ENCODE measurements around the gene HDAC9.

Gene HDAC9

DNA sequence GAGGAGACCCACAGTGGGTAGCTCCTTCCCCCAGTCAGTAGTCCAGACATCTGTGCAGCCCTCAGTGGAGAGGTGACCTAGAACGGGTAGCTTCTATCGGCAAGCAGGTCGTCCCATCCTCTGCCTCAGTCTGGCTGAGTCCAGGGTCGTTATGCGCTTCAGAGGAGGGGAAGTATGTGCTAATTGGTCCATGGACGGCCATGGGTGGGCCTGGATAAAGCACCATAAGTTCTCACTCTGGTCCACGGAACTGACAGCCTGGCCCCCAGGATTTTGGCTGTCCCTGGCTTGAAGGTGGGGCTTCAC is 78.6 kb downstream of the HDAC9 start:
- Histone ChIP-seq H3K9me2 (replicated peaks; ENCODE audit: insufficient read depth, low read length) (no peaks in the 10 kb centered on the region), H3K4me2 (ENCODE audit: low read depth, low read length, poor library complexity, severe bottlenecking) (no peak overlapping the region), H3K27ac (ENCODE audit: low read depth, low read length) (no peak overlapping the region), H3K9ac (ENCODE audit: low read length) (no peak overlapping the region), H3K27me3 (ENCODE audit: low read length) (no peaks in the 10 kb centered on the region), H3K9me3 (ENCODE audit: insufficient read depth, low read length) (no peaks in the 10 kb centered on the region), H4K20me1 (ENCODE audit: low read depth, low read length) (no peaks in the 10 kb centered on the region), H3K79me2 (ENCODE audit: insufficient read depth, low read length) (no peaks in the 10 kb centered on the region), H3K36me3 (ENCODE audit: low read length) (no peaks in the 10 kb centered on the region), H3F3A (ENCODE audit: insufficient read depth) (no peaks in the 10 kb centered on the region), H3K4me3 (ENCODE audit: insufficient read depth, low read length, poor library complexity, severe bottlenecking) (no peak overlapping the region), H2AFZ (ENCODE audit: low read depth, low read length, severe bottlenecking) (no peak overlapping the region)
- TF ChIP-seq, protein P1, sequence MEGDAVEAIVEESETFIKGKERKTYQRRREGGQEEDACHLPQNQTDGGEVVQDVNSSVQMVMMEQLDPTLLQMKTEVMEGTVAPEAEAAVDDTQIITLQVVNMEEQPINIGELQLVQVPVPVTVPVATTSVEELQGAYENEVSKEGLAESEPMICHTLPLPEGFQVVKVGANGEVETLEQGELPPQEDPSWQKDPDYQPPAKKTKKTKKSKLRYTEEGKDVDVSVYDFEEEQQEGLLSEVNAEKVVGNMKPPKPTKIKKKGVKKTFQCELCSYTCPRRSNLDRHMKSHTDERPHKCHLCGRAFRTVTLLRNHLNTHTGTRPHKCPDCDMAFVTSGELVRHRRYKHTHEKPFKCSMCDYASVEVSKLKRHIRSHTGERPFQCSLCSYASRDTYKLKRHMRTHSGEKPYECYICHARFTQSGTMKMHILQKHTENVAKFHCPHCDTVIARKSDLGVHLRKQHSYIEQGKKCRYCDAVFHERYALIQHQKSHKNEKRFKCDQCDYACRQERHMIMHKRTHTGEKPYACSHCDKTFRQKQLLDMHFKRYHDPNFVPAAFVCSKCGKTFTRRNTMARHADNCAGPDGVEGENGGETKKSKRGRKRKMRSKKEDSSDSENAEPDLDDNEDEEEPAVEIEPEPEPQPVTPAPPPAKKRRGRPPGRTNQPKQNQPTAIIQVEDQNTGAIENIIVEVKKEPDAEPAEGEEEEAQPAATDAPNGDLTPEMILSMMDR (IDR thresholded peaks at IDR 0.05; ENCODE audit: insufficient read depth, low read length, poor library complexity, severe bottlenecking): no peak

DNA sequence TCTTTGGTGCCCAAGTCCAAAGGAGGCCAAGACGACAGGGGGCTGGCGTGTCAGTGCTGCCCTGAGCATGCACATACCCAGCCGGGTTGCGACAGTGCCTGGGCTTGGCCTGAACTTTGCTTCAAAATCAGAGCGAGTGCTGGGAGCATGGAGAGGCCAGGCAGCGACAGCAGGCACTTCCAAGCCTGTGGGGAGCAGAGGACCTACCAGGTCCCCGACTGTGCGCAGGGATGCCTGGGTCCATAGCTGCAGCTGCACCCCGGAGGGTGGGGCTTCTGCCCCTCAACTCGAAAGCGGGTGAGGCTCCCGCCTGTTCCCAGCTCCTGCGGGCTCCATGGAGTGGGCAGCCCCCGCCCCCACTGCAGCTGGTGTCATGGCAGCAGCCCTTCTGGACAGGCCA is 79.1 kb downstream of the HDAC9 start:
- Histone ChIP-seq H3K9me2 (replicated peaks; ENCODE audit: insufficient read depth, low read length) (no peaks in the 10 kb centered on the region), H4K20me1 (ENCODE audit: low read depth, low read length) (no peaks in the 10 kb centered on the region), H3K36me3 (ENCODE audit: low read length) (no peaks in the 10 kb centered on the region), H3F3A (ENCODE audit: insufficient read depth) (no peaks in the 10 kb centered on the region), H3K4me3 (ENCODE audit: insufficient read depth, low read length, poor library complexity, severe bottlenecking) (no peak overlapping the region), H3K27me3 (ENCODE audit: low read length) (no peaks in the 10 kb centered on the region), H3K27ac (ENCODE audit: low read depth, low read length) (no peak overlapping the region), H3K4me2 (ENCODE audit: low read depth, low read length, poor library complexity, severe bottlenecking) (no peak overlapping the region), H2AFZ (ENCODE audit: low read depth, low read length, severe bottlenecking) (no peak overlapping the region), H3K9ac (ENCODE audit: low read length) (no peak overlapping the region), H3K9me3 (ENCODE audit: insufficient read depth, low read length) (no peaks in the 10 kb centered on the region), H3K79me2 (ENCODE audit: insufficient read depth, low read length) (no peaks in the 10 kb centered on the region)
- TF ChIP-seq, protein P1 (IDR thresholded peaks at IDR 0.05; ENCODE audit: insufficient read depth, low read length, poor library complexity, severe bottlenecking): no peak
- TF ChIP-seq EZH2phosphoT487 (conservative IDR thresholded peaks at IDR 0.05; ENCODE audit: low read length): no peak

DNA sequence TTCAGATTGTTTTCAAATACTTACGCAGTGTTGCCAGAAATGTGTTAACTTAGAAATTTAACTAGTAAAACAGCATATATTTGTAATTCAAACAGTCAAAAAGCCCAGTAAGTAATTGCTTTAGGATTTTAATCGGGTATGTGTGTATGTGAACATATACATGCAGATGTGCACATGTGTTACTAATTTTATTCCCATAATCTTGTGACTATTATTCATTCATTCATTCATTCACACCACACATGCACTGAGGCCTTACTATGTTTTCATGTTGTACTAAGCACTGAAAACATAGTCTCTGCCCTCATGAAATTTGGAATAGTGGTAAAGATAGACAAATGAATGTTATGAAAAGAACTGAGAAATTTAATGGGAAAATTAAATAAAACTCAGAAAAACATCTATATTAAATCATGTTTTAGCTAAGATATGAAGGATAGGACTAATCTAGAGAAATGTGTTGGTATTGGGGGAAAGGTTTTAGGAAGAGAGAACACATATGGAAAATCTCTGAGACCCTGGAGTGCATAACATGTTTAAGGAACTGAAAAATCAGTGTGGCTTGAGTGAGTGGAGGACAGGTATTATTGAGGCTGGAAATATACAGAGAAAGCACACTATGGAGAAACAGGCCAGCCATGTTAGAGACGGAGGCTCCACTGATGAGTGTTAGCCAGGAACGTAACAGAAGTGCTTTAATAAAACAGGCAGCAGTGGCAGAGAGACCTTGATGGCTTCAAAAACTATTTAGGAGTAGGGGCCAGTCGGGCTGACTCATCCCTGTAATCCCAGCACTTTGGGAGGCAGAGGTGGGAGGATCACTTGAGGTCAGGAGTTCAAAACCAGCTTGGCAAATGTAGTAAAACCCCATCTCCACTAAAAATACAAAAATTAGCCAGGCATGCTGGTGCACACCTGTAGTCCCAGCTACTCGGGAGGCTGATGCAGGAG is 80.3 kb downstream of the HDAC9 start:
- Histone ChIP-seq H3K4me3 (ENCODE audit: insufficient read depth, low read length, poor library complexity, severe bottlenecking) (no peak overlapping the region), H2AFZ (ENCODE audit: low read depth, low read length, severe bottlenecking) (no peak overlapping the region), H3F3A (ENCODE audit: insufficient read depth) (no peaks in the 10 kb centered on the region), H3K4me2 (ENCODE audit: low read depth, low read length, poor library complexity, severe bottlenecking) (no peak overlapping the region), H3K27ac (ENCODE audit: low read depth, low read length) (no peak overlapping the region), H3K36me3 (ENCODE audit: low read length) (no peaks in the 10 kb centered on the region), H3K9me3 (ENCODE audit: insufficient read depth, low read length) (no peaks in the 10 kb centered on the region), H3K9ac (ENCODE audit: low read length) (no peak overlapping the region), H4K20me1 (ENCODE audit: low read depth, low read length) (no peaks in the 10 kb centered on the region), H3K27me3 (ENCODE audit: low read length) (no peaks in the 10 kb centered on the region), H3K9me2 (replicated peaks; ENCODE audit: insufficient read depth, low read length) (no peaks in the 10 kb centered on the region), H3K79me2 (ENCODE audit: insufficient read depth, low read length) (no peaks in the 10 kb centered on the region)
- TF ChIP-seq, protein P1 (IDR thresholded peaks at IDR 0.05; ENCODE audit: insufficient read depth, low read length, poor library complexity, severe bottlenecking): no peak
- TF ChIP-seq EZH2phosphoT487 (conservative IDR thresholded peaks at IDR 0.05; ENCODE audit: low read length): no peak
